Keratinocyte (primary cell): ENCODE measurements around the gene AHCY.

ENCODE experiments used
- EZH2 ChIP-seq: IDR thresholded peaks from one replicate; pipeline ENCODE4 v1.6.1; 2012; ENCODE audit warnings: inconsistent platforms, mild to moderate bottlenecking, low read length, moderate library complexity
- TF ChIP-seq, protein P1 (sequence below), 3 experiments: IDR thresholded peaks in 1 of 3; conservative IDR thresholded peaks in 1 of 3; optimal IDR thresholded peaks in 1 of 3; 2 replicates in 2 of 3; 3 replicates in 1 of 3; pipeline versions ENCODE3 to v1.5.1; 2011; ENCODE audit warnings: low read length in 3 of 3, mild to moderate bottlenecking in 3 of 3, moderate library complexity in 2 of 3, control low read depth in 1 of 3, inconsistent platforms in 1 of 3; ENCODE audit not compliant: insufficient read depth in 2 of 3; ENCODE audit errors: extremely low read depth in 1 of 3

DNA sequence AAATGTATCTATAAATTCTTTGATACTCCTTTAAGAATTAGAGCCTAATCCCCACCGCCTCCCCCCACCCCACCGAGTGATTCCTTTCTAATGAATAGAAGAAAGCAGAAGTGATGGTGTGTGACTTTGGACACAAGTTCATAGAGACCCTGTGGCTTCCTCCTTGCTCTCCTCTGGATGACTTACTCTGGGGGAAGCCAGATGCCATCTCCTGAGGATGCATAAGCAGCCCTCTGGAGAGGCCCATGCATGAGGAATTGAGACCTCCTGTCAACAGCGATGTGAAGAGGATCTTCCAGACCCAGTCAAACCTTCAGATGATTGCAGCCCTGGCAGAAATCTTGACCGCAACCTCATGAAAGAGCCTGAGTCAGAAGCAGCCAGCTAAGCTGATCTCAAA is 21.1 kb downstream of the AHCY start:
- TF ChIP-seq, protein P1, sequence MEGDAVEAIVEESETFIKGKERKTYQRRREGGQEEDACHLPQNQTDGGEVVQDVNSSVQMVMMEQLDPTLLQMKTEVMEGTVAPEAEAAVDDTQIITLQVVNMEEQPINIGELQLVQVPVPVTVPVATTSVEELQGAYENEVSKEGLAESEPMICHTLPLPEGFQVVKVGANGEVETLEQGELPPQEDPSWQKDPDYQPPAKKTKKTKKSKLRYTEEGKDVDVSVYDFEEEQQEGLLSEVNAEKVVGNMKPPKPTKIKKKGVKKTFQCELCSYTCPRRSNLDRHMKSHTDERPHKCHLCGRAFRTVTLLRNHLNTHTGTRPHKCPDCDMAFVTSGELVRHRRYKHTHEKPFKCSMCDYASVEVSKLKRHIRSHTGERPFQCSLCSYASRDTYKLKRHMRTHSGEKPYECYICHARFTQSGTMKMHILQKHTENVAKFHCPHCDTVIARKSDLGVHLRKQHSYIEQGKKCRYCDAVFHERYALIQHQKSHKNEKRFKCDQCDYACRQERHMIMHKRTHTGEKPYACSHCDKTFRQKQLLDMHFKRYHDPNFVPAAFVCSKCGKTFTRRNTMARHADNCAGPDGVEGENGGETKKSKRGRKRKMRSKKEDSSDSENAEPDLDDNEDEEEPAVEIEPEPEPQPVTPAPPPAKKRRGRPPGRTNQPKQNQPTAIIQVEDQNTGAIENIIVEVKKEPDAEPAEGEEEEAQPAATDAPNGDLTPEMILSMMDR (optimal IDR thresholded peaks at IDR 0.05 in 1 of 3, IDR thresholded peaks at IDR 0.05 in 1 of 3, conservative IDR thresholded peaks at IDR 0.05 in 1 of 3; ENCODE audit: extremely low read depth in 1 of 3, insufficient read depth in 2 of 3, low read length in 3 of 3) = no peak
- no peak for TF ChIP-seq EZH2
